Measurements from ENCODE around the gene HVCN1.
A peak's percentile ranks its signal among the peaks of the same experiment; 100 is the strongest.
"Not testable (repeated sequence)": the region's sequence is repeated elsewhere in the genome, so short reads cannot be mapped to it uniquely, and the experiment has no call there.

HVCN1 gene

GRCh38 chr12:110636516-110636915 is 52.4 kb downstream of the HVCN1 start:
- H3K4me3 Mint-ChIP-seq = no peak overlapping the region
- H3K36me3 Mint-ChIP-seq (ENCODE audit: low read depth) = no peaks in the 10 kb centered on the region
- H3K27me3 Mint-ChIP-seq = no peaks in the 10 kb centered on the region
- H3K9me3 Mint-ChIP-seq = no peaks in the 10 kb centered on the region
- peak overlapping the region; percentile 34 for H3K27ac Mint-ChIP-seq
- peaks cover 84% of the 10 kb centered on the region for H3K4me1 Mint-ChIP-seq (ENCODE audit: low read depth)

DNA sequence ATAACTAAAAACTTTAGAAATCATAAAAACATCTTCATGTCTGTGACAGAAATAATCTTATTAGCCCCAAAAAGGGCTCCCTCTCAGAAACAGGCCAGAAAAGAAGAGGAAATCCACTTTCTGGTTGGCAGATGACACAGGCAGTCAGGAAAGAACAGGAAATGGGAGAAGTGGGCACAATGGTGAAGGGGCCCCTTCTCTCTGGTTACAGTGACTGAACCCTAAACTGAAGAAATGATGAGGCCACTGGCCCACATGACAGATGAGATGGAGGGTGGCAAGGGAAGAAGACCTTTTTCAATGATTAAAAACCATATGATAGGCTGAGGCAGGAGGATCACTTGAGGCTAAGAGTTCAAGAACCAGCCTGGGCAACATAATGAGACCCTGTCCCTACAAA is 53.9 kb downstream of the HVCN1 start:
- Mint-ChIP-seq H3K4me1 (ENCODE audit: low read depth) (peaks cover 71% of the 10 kb centered on the region), H3K4me3 (no peak overlapping the region), H3K9me3 (no peaks in the 10 kb centered on the region), H3K27ac (peak overlapping the region; percentile 28), H3K27me3 (no peaks in the 10 kb centered on the region), H3K36me3 (ENCODE audit: low read depth) (no peaks in the 10 kb centered on the region)

GRCh38 chr12:110627500-110628195 is 61.3 kb downstream of the HVCN1 start:
- Mint-ChIP-seq H3K4me3 (no peak overlapping the region), H3K27ac (peak overlapping the region; percentile 67), H3K36me3 (ENCODE audit: low read depth) (peaks cover 19% of the 10 kb centered on the region), H3K27me3 (no peaks in the 10 kb centered on the region), H3K4me1 (ENCODE audit: low read depth) (peaks cover 25% of the 10 kb centered on the region), H3K9me3 (no peaks in the 10 kb centered on the region)

DNA sequence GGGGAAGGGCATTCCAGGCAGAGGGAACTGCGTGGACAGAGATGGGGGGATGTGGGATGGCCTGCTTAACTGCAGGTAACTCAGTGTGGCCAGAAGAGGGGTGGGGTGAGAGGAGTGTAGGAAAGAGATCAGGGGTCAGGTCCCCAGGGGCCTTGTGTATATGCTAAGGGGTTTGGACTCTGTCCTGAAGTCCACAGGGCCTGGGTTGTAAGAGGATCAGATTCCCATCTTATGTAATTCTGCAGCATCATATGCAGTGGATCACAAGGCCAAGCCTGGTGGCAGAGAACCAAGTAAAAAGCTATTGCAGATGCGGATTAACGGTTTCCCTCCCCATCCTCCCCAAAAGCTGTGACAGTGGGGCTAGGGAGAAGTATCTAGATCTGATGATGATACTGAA is 66.3 kb downstream of the HVCN1 start:
- no peak overlapping the region for H3K4me3 Mint-ChIP-seq
- H3K4me1 Mint-ChIP-seq (ENCODE audit: low read depth) = peaks cover 42% of the 10 kb centered on the region
- no peaks in the 10 kb centered on the region for H3K9me3 Mint-ChIP-seq
- H3K27ac Mint-ChIP-seq = peak overlapping the region; percentile 10
- peaks cover 6% of the 10 kb centered on the region for H3K36me3 Mint-ChIP-seq (ENCODE audit: low read depth)
- H3K27me3 Mint-ChIP-seq = no peaks in the 10 kb centered on the region

- peaks cover 49% of the 10 kb centered on the region for H3K4me1 Mint-ChIP-seq (ENCODE audit: low read depth)
- H3K27me3 Mint-ChIP-seq = no peaks in the 10 kb centered on the region
- peak overlapping the region; percentile 88 for H3K27ac Mint-ChIP-seq
- H3K4me3 Mint-ChIP-seq = peak overlapping the region; percentile 54
- H3K9me3 Mint-ChIP-seq = no peaks in the 10 kb centered on the region
- no peaks in the 10 kb centered on the region for H3K36me3 Mint-ChIP-seq (ENCODE audit: low read depth)
Observed at GRCh38 chr12:110619534-110619953, 69.4 kb downstream of the HVCN1 start.

DNA sequence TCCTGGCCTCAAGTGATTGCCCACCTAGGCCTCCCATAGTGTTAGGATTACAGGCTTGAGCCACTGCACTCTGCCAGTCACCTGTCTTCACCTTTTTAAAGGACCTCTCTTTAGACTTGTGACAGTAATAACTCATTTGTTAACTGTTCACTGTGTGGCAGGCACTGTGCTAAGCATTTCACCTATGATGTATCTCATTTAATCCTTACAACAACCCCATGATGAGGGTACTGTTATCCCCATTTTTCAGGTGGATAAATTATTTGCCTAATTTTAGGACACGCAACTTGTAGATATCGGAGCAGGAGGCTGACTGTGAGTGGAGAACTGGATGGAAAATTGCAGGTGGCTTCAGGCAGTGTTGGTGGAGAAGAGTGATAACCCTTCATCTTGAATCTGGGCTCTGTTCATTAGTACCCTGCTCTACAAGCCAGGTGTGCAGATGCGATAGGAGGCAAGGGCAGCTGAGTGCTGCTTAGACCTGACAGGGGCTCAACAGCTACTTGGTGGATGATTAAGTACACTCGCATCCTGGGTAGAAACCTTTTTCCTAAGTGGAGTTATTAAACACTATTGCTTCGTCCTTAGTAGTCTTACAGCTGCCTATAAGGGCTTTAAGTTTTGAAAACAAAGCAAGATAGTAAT is 72.3 kb downstream of the HVCN1 start:
- Mint-ChIP-seq H3K9me3 (no peaks in the 10 kb centered on the region), H3K4me1 (ENCODE audit: low read depth) (peaks cover 52% of the 10 kb centered on the region), H3K36me3 (ENCODE audit: low read depth) (no peaks in the 10 kb centered on the region), H3K27ac (no peak overlapping the region), H3K4me3 (no peak overlapping the region), H3K27me3 (no peaks in the 10 kb centered on the region)

- Mint-ChIP-seq H3K27me3 (no peaks in the 10 kb centered on the region), H3K9me3 (no peaks in the 10 kb centered on the region), H3K27ac (no peak overlapping the region), H3K4me3 (peak overlapping the region; percentile 59), H3K36me3 (ENCODE audit: low read depth) (no peaks in the 10 kb centered on the region), H3K4me1 (ENCODE audit: low read depth) (peaks cover 48% of the 10 kb centered on the region)
Observed at GRCh38 chr12:110615171-110615570, 73.7 kb downstream of the HVCN1 start.

DNA sequence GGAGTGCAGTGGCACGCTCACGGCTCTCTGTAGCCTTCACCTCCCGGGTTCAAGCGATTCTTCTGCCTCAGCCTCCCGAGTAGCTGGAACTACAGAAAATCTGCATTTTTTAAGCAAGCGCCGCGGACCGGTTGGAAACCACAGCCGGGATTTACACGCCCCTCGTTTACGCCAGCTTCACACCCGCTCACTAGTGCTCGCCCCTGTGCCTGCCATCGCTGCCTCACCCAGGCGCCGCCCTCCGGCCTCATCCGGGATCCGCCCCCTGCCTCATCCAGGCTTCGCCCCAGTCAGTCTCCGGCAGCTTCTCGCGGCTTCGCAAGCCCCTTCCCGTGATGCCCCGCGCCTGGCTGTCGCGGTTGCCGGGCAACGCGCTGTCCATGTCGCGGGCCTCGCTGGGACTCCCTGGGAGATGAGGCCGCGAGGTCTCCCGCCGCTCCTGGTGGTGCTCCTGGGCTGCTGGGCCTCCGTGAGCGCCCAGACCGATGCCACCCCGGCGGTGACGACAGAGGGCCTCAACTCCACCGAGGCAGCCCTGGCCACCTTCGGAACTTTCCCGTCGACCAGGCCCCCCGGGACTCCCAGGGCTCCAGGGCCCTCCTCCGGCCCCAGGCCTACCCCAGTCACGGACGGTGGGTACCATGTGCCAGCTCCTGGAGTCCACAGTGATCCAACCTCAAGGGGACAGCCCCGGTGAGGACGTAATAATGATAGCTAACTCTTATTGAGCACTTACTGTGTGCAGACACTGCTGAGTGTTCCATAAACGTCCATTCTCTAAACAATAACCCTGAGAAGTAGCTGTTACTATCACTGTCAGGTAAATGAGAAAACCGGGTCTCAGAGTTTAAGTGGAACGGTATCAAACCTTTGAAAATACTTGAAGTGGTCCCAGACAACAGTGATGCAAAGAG is 74.9 kb downstream of the HVCN1 start, which contains the start of gene TCTN1:
Gene TCTN1, plus strand, starts transcription at position 359 of the 914 bp plus-strand sequence. Its CDS starts 54 bp downstream, at position 413.
- Mint-ChIP-seq H3K27ac (peak within 1 kb of the TSS; percentile 82), H3K27me3 (no peaks in the 10 kb centered on the region), H3K9me3 (no peaks in the 10 kb centered on the region), H3K36me3 (ENCODE audit: low read depth) (no peaks in the 10 kb centered on the region), H3K4me3 (peak within 1 kb of the TSS; percentile 83), H3K4me1 (ENCODE audit: low read depth) (peaks cover 44% of the 10 kb centered on the region)

DNA sequence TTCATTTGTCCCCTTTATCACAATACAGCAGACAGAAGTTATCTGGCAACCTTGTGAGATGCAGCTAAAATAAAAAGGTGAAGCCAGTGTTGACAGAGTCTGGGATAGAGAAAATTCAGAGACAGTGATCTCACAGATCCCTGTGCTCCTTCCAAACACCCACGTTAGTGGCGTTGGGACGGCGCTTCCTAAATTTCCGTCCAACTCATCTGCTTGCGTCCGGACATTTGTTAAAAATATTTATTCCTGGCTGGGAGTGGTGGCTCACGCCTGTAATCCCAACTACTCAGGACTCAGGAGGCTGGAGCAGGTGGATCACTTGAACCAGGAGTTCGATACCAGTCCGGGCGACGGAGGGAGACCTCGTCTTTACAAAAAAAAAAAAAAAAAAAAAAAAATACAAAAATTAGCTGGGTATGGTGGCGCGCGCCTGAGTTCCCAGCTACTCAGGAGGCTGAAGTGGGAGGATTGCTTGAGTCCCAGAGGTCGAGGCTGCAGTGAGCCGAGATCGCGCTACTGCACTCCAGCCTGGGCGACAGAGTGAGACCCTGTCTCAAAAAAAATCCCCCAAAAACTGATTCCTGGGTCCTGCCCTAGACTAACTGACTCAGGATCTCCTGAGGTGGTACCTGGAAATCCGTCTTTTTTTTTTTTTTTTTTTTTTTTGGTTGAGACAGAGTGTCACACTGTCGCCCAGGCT is 75.7 kb downstream of the HVCN1 start:
- H3K36me3 Mint-ChIP-seq (ENCODE audit: low read depth) = no peaks in the 10 kb centered on the region
- H3K9me3 Mint-ChIP-seq = no peaks in the 10 kb centered on the region
- H3K27me3 Mint-ChIP-seq = no peaks in the 10 kb centered on the region
- peaks cover 46% of the 10 kb centered on the region for H3K4me1 Mint-ChIP-seq (ENCODE audit: low read depth)
- H3K4me3 Mint-ChIP-seq = peak overlapping the region; percentile 83
- H3K27ac Mint-ChIP-seq = peak overlapping the region; percentile 82

GRCh38 chr12:110606253-110606611 is 82.7 kb downstream of the HVCN1 start:
- H3K27ac Mint-ChIP-seq = peak overlapping the region; percentile 86
- H3K9me3 Mint-ChIP-seq = no peaks in the 10 kb centered on the region
- no peaks in the 10 kb centered on the region for H3K36me3 Mint-ChIP-seq (ENCODE audit: low read depth)
- H3K4me3 Mint-ChIP-seq = peak overlapping the region; percentile 82
- H3K27me3 Mint-ChIP-seq = no peaks in the 10 kb centered on the region
- H3K4me1 Mint-ChIP-seq (ENCODE audit: low read depth) = peaks cover 27% of the 10 kb centered on the region

DNA sequence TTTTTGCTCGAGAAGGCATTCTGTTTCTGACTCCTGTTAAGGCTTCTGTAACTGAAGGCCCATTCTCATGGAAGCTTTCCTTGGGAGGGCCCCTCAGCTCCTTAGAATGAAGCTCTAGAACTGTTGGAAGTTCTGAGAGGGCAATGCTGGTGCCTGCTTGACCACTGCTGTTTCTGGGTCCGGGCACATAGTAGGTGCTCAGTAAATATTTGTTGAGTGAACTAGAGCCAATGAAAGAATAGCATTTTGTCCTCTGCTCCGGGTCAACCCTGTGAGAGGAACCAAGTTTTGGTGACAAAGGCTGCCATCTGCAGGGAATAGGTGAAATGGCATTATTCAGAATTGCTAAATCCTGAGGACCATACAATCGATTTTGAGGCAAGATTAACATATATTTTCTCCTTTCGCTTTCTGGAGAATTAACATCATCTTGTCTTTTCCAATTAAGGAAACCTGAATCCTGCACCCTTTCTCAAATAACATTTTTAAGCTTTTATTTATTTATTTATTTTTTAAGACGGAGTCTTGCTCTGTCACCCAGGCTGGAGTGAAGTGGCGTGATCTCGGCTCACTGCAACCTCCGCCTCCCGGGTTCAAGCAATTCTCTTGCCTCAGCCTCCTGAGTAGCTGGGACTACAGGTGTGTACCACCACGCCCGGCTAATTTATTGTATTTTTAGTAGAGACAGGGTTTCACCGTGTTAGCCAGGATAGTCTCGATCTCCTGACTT is 86.7 kb downstream of the HVCN1 start:
- not testable (repeated sequence) for H3K27me3 Mint-ChIP-seq; H3K4me3 Mint-ChIP-seq; H3K9me3 Mint-ChIP-seq; H3K36me3 Mint-ChIP-seq (ENCODE audit: low read depth)
- H3K4me1 Mint-ChIP-seq (ENCODE audit: low read depth) = peaks cover 22% of the 10 kb centered on the region
- H3K27ac Mint-ChIP-seq = peak overlapping the region; percentile 49

- no peaks in the 10 kb centered on the region for H3K9me3 Mint-ChIP-seq
- no peak overlapping the region for H3K4me3 Mint-ChIP-seq
- H3K27me3 Mint-ChIP-seq = no peaks in the 10 kb centered on the region
- no peaks in the 10 kb centered on the region for H3K36me3 Mint-ChIP-seq (ENCODE audit: low read depth)
- no peak overlapping the region for H3K27ac Mint-ChIP-seq
- peaks cover 18% of the 10 kb centered on the region for H3K4me1 Mint-ChIP-seq (ENCODE audit: low read depth)
Observed at GRCh38 chr12:110600254-110600653, 88.7 kb downstream of the HVCN1 start.

DNA sequence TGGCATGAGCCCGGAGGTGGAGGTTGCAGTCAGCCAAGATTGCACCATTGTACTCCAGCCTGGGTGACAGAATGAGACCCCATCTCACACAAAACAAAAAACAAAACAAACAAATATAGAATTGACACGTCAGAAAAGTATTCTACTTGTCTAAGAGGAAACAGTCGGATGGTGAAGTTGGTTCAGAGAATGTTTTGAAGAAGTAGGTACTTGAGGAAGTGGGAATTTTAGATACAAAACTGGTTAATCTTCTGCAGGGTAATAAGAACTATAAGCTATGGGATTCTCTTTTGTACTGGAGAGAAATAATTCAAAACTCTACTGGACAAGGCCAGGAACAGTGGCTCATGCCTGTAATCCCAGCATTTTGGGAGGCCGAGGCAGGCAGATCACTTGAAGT is 89.6 kb downstream of the HVCN1 start:
- Mint-ChIP-seq H3K27ac (no peak overlapping the region), H3K4me3 (no peak overlapping the region), H3K27me3 (no peaks in the 10 kb centered on the region), H3K36me3 (ENCODE audit: low read depth) (no peaks in the 10 kb centered on the region), H3K4me1 (ENCODE audit: low read depth) (peaks cover 12% of the 10 kb centered on the region), H3K9me3 (no peaks in the 10 kb centered on the region)

Measured in stimulated activated naive CD8-positive, alpha-beta T cell treated with anti-CD3 and anti-CD28 coated beads, Interleukin-15, Interleukin-2, amounts not matched to agents 100 ng/mL and 50 ng/mL, for 24 hours (primary cell).